ELF-1 (cell line): ENCODE measurements around the gene NUP35.
"Not testable (repeated sequence)": the region's sequence is repeated elsewhere in the genome, so short reads cannot be mapped to it uniquely, and the experiment has no call there.

ENCODE experiments used
- DNase-seq: peaks from one replicate; pipeline ENCODE4 v3.0.0-alpha.2; 2016; ENCODE audit warnings: low read depth, low spot score

The NUP35 gene

GRCh38 chr2:183134016-183134415, 9.8 kb downstream of the NUP35 start:
- DNase-seq, result no peak

- DNase-seq, result no peak
Measured at GRCh38 chr2:183148955-183149354, 24.7 kb downstream of the NUP35 start.

- DNase-seq, result no peak
Measured at GRCh38 chr2:183149489-183149888, 25.2 kb downstream of the NUP35 start.

GRCh38 chr2:183152280-183152679, 28.0 kb downstream of the NUP35 start:
- not testable (repeated sequence) for DNase-seq

GRCh38 chr2:183153967-183154366, 29.7 kb downstream of the NUP35 start:
- DNase-seq, result no peak

- not testable (repeated sequence) for DNase-seq
Measured at GRCh38 chr2:183154772-183155171, 30.5 kb downstream of the NUP35 start.

- no peak for DNase-seq
Measured at GRCh38 chr2:183157131-183157530, 32.9 kb downstream of the NUP35 start.

GRCh38 chr2:183162362-183162761, 38.1 kb downstream of the NUP35 start:
- no peak for DNase-seq

- DNase-seq, result no peak
Measured at GRCh38 chr2:183163821-183164649, 39.8 kb downstream of the NUP35 start.

- DNase-seq, result no peak
Measured at GRCh38 chr2:183164650-183165015, 40.4 kb downstream of the NUP35 start.

- DNase-seq, result no peak
Measured at GRCh38 chr2:183166210-183166609, 42.0 kb downstream of the NUP35 start.

GRCh38 chr2:183166976-183167375, 42.7 kb downstream of the NUP35 start:
- DNase-seq, result not testable (repeated sequence)

- peak; percentile 39 for DNase-seq
Measured at GRCh38 chr2:183172220-183172887, 48.1 kb downstream of the NUP35 start.

- no peak for DNase-seq
Measured at GRCh38 chr2:183179156-183179555, 54.9 kb downstream of the NUP35 start.

GRCh38 chr2:183185534-183185933, 61.3 kb downstream of the NUP35 start:
- peak; percentile 16 for DNase-seq

GRCh38 chr2:183186296-183186695, 62.1 kb downstream of the NUP35 start:
- no peak for DNase-seq

GRCh38 chr2:183186766-183187165, 62.5 kb downstream of the NUP35 start:
- no peak for DNase-seq

- no peak for DNase-seq
Measured at GRCh38 chr2:183192343-183192742, 68.1 kb downstream of the NUP35 start.

GRCh38 chr2:183193904-183194303, 69.7 kb downstream of the NUP35 start:
- no peak for DNase-seq

- no peak for DNase-seq
Measured at GRCh38 chr2:183195397-183195796, 71.2 kb downstream of the NUP35 start.

- no peak for DNase-seq
Measured at GRCh38 chr2:183195998-183196409, 71.8 kb downstream of the NUP35 start.

- no peak for DNase-seq
Measured at GRCh38 chr2:183204397-183204796, 80.2 kb downstream of the NUP35 start.

GRCh38 chr2:183207110-183207509, 82.9 kb downstream of the NUP35 start:
- DNase-seq, result peak; percentile 70
